H9 (cell line): ENCODE data around the gene LRMDA. TPM values are rescaled to one million over a fixed set of nuclear protein-coding genes. Genes with fewer than 3 reads are reported as not detected.

Experiments
- DNase-seq: peaks from one replicate; pipeline ENCODE4 v3.0.0-alpha.2; 2017
- H2AFZ ChIP-seq: one replicate; pipeline ENCODE4 v1.6.1; 2013; ENCODE audit warnings: mild to moderate bottlenecking, low read length, control low read depth, moderate library complexity
- H2AK5ac ChIP-seq: 2 replicates; pipeline ENCODE4 v1.6.1; 2013; ENCODE audit warnings: low read length, control low read depth, mixed read lengths; ENCODE audit not compliant: insufficient read length
- H2BK120ac ChIP-seq: one replicate; pipeline ENCODE4 v1.6.1; 2013; ENCODE audit warnings: low read depth, mild to moderate bottlenecking, low read length, control low read depth, inconsistent platforms; ENCODE audit not compliant: poor library complexity, severe bottlenecking
- H2BK12ac ChIP-seq: 2 replicates; pipeline ENCODE4 v1.6.1; 2013; ENCODE audit warnings: low read length, control low read depth, mixed read lengths, low read depth; ENCODE audit not compliant: insufficient read length
- H2BK15ac ChIP-seq: 2 replicates; pipeline ENCODE4 v1.6.1; 2013; ENCODE audit warnings: low read depth, low read length, control low read depth
- H2BK20ac ChIP-seq: one replicate; pipeline ENCODE4 v1.6.1; 2013; ENCODE audit warnings: low read depth, mild to moderate bottlenecking, low read length, control low read depth, inconsistent platforms; ENCODE audit not compliant: poor library complexity, severe bottlenecking
- H2BK5ac ChIP-seq: 2 replicates; pipeline ENCODE4 v1.6.1; 2013; ENCODE audit warnings: low read length, control low read depth, mixed read lengths; ENCODE audit not compliant: insufficient read length
- H3K14ac ChIP-seq: 2 replicates; pipeline ENCODE4 v1.6.1; 2013; ENCODE audit warnings: low read length, control low read depth; ENCODE audit not compliant: insufficient read depth
- H3K18ac ChIP-seq: 2 replicates; pipeline ENCODE4 v1.6.1; 2013; ENCODE audit warnings: low read depth, mild to moderate bottlenecking, mixed read lengths, low read length, control low read depth; ENCODE audit not compliant: insufficient read length
- H3K23ac ChIP-seq: 2 replicates; pipeline ENCODE4 v1.6.1; 2013; ENCODE audit warnings: low read length, control low read depth, mixed read lengths, low read depth; ENCODE audit not compliant: insufficient read length
- H3K23me2 ChIP-seq: 2 replicates; pipeline ENCODE4 v1.6.1; 2013; ENCODE audit warnings: low read depth, mild to moderate bottlenecking, mixed read lengths, low read length, control low read depth; ENCODE audit not compliant: insufficient read length, poor library complexity, severe bottlenecking
- H3K27ac ChIP-seq: 2 replicates; pipeline ENCODE4 v1.5.1; 2013; ENCODE audit warnings: low read length, control low read depth, mixed read lengths, low read depth; ENCODE audit not compliant: insufficient read length
- H3K27me3 ChIP-seq: 2 replicates; pipeline ENCODE4 v1.6.1; 2013; ENCODE audit warnings: low read length, control low read depth, inconsistent platforms; ENCODE audit not compliant: insufficient read depth
- H3K4ac ChIP-seq: 2 replicates; pipeline ENCODE4 v1.6.1; 2013; ENCODE audit warnings: low read depth, mild to moderate bottlenecking, control low read depth, inconsistent platforms, low read length, moderate library complexity
- H3K4me1 ChIP-seq: 2 replicates; pipeline ENCODE4 v1.6.1; 2013; ENCODE audit warnings: low read length, control low read depth, inconsistent platforms; ENCODE audit not compliant: insufficient read depth
- H3K4me2 ChIP-seq: 2 replicates; pipeline ENCODE4 v1.6.1; 2013; ENCODE audit warnings: low read length, control low read depth, mixed read lengths; ENCODE audit not compliant: insufficient read length, insufficient read depth
- H3K56ac ChIP-seq: 2 replicates; pipeline ENCODE4 v1.6.1; 2013; ENCODE audit warnings: low read depth, mild to moderate bottlenecking, mixed read lengths, low read length, control low read depth; ENCODE audit not compliant: insufficient read length
- H3K79me1 ChIP-seq: 2 replicates; pipeline ENCODE4 v1.6.1; 2013; ENCODE audit warnings: low read depth, mild to moderate bottlenecking, moderate library complexity, low read length, control low read depth, inconsistent platforms; ENCODE audit not compliant: insufficient read depth, poor library complexity, severe bottlenecking
- H3K79me2 ChIP-seq: 2 replicates; pipeline ENCODE4 v1.6.1; 2013; ENCODE audit warnings: low read length, control low read depth, inconsistent platforms; ENCODE audit not compliant: insufficient read depth
- H3K9ac ChIP-seq: 2 replicates; pipeline ENCODE4 v1.6.1; 2013; ENCODE audit warnings: low read length, control low read depth, mixed read lengths; ENCODE audit not compliant: insufficient read length; ENCODE audit errors: extremely low read depth
- H3K9me3 ChIP-seq: one replicate; pipeline ENCODE4 v1.6.1; 2013; ENCODE audit warnings: low read depth, low read length, inconsistent platforms; ENCODE audit not compliant: control insufficient read depth
- H3T11ph ChIP-seq: one replicate; pipeline ENCODE4 v1.6.1; 2013; ENCODE audit warnings: mild to moderate bottlenecking, low read length, control low read depth, inconsistent platforms
- H4K20me1 ChIP-seq: one replicate; pipeline ENCODE4 v1.6.1; 2013; ENCODE audit not compliant: control insufficient read depth, insufficient read length, insufficient read depth
- H4K5ac ChIP-seq: 2 replicates; pipeline ENCODE4 v1.6.1; 2013; ENCODE audit warnings: low read depth, mild to moderate bottlenecking, mixed read lengths, low read length, control low read depth; ENCODE audit not compliant: insufficient read length
- H4K8ac ChIP-seq: replicated peaks from 2 replicates; pipeline ENCODE4 v1.6.1; 2013; ENCODE audit warnings: low read length, control low read depth, mixed read lengths, low read depth; ENCODE audit not compliant: insufficient read length
- H4K91ac ChIP-seq: 2 replicates; pipeline ENCODE4 v1.6.1; 2013; ENCODE audit warnings: low read depth, mild to moderate bottlenecking, moderate library complexity, mixed read lengths, low read length, control low read depth; ENCODE audit not compliant: insufficient read length
- H3K27ac Mint-ChIP-seq, 3 experiments: 2 replicates in 2 of 3; 3 replicates in 1 of 3; pipeline ENCODE4 v1.8.0; 2020 to 2021; ENCODE audit warnings: mixed read lengths in 3 of 3, mild to moderate bottlenecking in 1 of 3, moderate library complexity in 1 of 3
- H3K27me3 Mint-ChIP-seq: 2 replicates; pipeline ENCODE4 v1.8.0; 2021; ENCODE audit warnings: low read depth, mild to moderate bottlenecking, moderate library complexity, mixed read lengths
- H3K36me3 Mint-ChIP-seq, 3 experiments: 2 replicates in 2 of 3; 3 replicates in 1 of 3; pipeline ENCODE4 v1.8.0; 2020 to 2021; ENCODE audit warnings: low read depth in 3 of 3, mixed read lengths in 3 of 3; ENCODE audit not compliant: insufficient read depth in 1 of 3
- H3K4me1 Mint-ChIP-seq, 2 experiments: 2 replicates each; pipeline ENCODE4 v1.8.0; 2020; ENCODE audit warnings: mixed read lengths in 2 of 2
- H3K4me3 Mint-ChIP-seq, 2 experiments: 2 replicates in 1 of 2; 3 replicates in 1 of 2; pipeline ENCODE4 v1.8.0; 2020 to 2021; ENCODE audit warnings: mild to moderate bottlenecking in 2 of 2, mixed read lengths in 2 of 2, moderate library complexity in 1 of 2
- H3K9me3 Mint-ChIP-seq, 2 experiments: 2 replicates in 1 of 2; 3 replicates in 1 of 2; pipeline ENCODE4 v1.8.0; 2020; ENCODE audit warnings: mild to moderate bottlenecking in 2 of 2, mixed read lengths in 2 of 2, moderate library complexity in 1 of 2
- WGBS: extraction: QIAGEN DNeasy Blood & Tissue Kit; methylation state at CpG from one replicate; pipeline ENCODE4 v1.1.7; 2013; ENCODE audit warnings: missing lambda C conversion rate, low lambda C conversion rate, mixed read lengths; ENCODE audit not compliant: insufficient read length; ENCODE audit errors: extremely low coverage; 5-methylcytosine and 5-hydroxymethylcytosine counted together
- total RNA-seq: library from RNA; stranded (reverse); gene quantifications from 2 replicates; pipeline ENCODE4 v1.2.1, GENCODE V29; 2021
- TF ChIP-seq, protein P1 (sequence below): fragments of 200-600 bp; sonication (generic); conservative IDR thresholded peaks from 3 replicates; pipeline ENCODE4 v1.8.0; 2021; ENCODE audit warnings: antibody characterized with exemption, mild to moderate bottlenecking

LRMDA gene
- total RNA-seq, 1 experiment from 2014 or later: 1.8 TPM

DNA sequence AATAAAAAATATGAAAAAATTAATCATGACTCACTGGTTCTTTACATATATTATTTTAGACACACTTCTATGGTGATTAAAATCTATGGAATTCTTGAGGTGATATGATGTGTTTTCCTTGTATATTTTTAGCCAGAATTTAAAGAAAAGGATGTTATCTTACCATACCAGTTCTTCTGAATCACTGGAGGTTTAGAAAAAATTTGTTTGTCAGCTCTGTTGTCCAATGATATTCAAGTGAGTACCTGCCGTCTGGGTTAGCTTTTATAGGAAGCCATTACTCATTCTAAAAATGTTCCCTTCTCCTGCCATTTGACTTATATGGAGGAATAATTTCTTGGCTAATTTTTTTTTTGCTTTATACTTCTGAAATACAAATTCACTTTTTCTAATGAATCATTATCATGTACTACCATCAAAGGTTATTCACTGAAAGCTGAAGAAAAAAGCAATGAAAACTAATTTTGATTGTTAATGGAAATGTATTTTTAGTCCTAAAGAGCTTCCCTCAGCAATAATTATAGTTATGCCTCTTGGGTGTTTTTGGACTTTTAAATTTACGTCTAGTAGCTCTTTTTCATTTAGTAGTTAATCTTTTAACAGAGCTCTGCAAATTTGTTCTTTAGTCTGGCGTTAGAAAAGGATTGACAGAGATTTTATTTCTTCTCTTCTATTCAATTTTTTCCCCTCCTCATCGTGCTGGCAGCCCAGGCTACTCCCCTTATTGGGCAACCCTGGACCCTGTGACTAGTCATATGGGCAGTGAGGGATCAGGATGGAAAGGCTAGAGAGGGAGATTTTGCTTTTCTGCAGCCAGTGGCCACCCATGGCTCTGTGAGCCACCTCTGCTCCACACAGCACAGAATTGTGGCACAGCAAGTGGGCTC is 434.2 kb downstream of the LRMDA start:
- no peak overlapping the region for H2BK15ac ChIP-seq
- H3K79me1 ChIP-seq: no peaks in the 10 kb centered on the region
- no peak overlapping the region for H2BK12ac ChIP-seq
- no peak overlapping the region for H4K91ac ChIP-seq
- no CpG with 5 or more reads among the region's 4 CpGs for WGBS
- no peak overlapping the region for H2AK5ac ChIP-seq
- H3K4ac ChIP-seq: no peak overlapping the region
- H3K9ac ChIP-seq: no peak overlapping the region
- no peak overlapping the region for H4K8ac ChIP-seq
- no peaks in the 10 kb centered on the region for H3K4me1 ChIP-seq
- H3K4me2 ChIP-seq: no peak overlapping the region
- TF ChIP-seq, protein P1, sequence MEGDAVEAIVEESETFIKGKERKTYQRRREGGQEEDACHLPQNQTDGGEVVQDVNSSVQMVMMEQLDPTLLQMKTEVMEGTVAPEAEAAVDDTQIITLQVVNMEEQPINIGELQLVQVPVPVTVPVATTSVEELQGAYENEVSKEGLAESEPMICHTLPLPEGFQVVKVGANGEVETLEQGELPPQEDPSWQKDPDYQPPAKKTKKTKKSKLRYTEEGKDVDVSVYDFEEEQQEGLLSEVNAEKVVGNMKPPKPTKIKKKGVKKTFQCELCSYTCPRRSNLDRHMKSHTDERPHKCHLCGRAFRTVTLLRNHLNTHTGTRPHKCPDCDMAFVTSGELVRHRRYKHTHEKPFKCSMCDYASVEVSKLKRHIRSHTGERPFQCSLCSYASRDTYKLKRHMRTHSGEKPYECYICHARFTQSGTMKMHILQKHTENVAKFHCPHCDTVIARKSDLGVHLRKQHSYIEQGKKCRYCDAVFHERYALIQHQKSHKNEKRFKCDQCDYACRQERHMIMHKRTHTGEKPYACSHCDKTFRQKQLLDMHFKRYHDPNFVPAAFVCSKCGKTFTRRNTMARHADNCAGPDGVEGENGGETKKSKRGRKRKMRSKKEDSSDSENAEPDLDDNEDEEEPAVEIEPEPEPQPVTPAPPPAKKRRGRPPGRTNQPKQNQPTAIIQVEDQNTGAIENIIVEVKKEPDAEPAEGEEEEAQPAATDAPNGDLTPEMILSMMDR: no peak
- peaks cover 2 to 6% of the 10 kb centered on the region in 2 experiments; a peak in 2 of 4 replicates for H3K4me1 Mint-ChIP-seq
- H3K79me2 ChIP-seq: no peaks in the 10 kb centered on the region
- no peak overlapping the region for H3T11ph ChIP-seq
- H2BK20ac ChIP-seq: no peak overlapping the region
- H2AFZ ChIP-seq: no peak overlapping the region
- H3K9me3 Mint-ChIP-seq: no peaks in the 10 kb centered on the region
- H3K27ac ChIP-seq: no peak overlapping the region
- no peaks in the 10 kb centered on the region for H3K36me3 Mint-ChIP-seq
- DNase-seq: no peak
- no peak overlapping the region for H3K18ac ChIP-seq
- H3K14ac ChIP-seq: no peak overlapping the region
- H3K27me3 ChIP-seq: no peaks in the 10 kb centered on the region
- no peak overlapping the region for H3K56ac ChIP-seq
- no peaks in the 10 kb centered on the region for H4K20me1 ChIP-seq
- no peak overlapping the region for H3K23ac ChIP-seq
- H3K27me3 Mint-ChIP-seq: no peaks in the 10 kb centered on the region; the same call in 1 of the 2 replicates
- H3K27ac Mint-ChIP-seq: no peak overlapping the region
- no peak overlapping the region for H4K5ac ChIP-seq
- H2BK5ac ChIP-seq: no peak overlapping the region
- H3K23me2 ChIP-seq: no peaks in the 10 kb centered on the region
- H2BK120ac ChIP-seq: no peak overlapping the region
- no peak overlapping the region for H3K4me3 Mint-ChIP-seq
- no peaks in the 10 kb centered on the region for H3K9me3 ChIP-seq
